HepG2 (cell line): Measurements from ENCODE around the gene AUP1. TPM values are rescaled to one million over a fixed set of nuclear protein-coding genes. Genes with fewer than 3 reads are reported as not detected.

Source experiments
- AFF4 ChIP-seq: sonication (generic); formaldehyde crosslinking; IDR thresholded peaks from 2 replicates; pipeline ENCODE4 v1.4.0; 2020; ENCODE audit warnings: missing genetic modification reagents
- CENPT ChIP-seq: sonication (generic); formaldehyde crosslinking; IDR thresholded peaks from 2 replicates; pipeline ENCODE4 v1.8.0; 2022; ENCODE audit warnings: low read depth, mild to moderate bottlenecking, moderate library complexity, missing genetic modification reagents
- CHCHD3 ChIP-seq: sonication (generic); formaldehyde crosslinking; IDR thresholded peaks from 2 replicates; pipeline ENCODE4 v1.8.0; 2022; ENCODE audit warnings: mild to moderate bottlenecking, missing genetic modification reagents, moderate library complexity
- FOXJ3 ChIP-seq: sonication (generic); formaldehyde crosslinking; IDR thresholded peaks from 2 replicates; pipeline ENCODE4 v1.4.0; 2020; ENCODE audit warnings: missing genetic modification reagents, mild to moderate bottlenecking, borderline replicate concordance
- GFI1 ChIP-seq: sonication (generic); formaldehyde crosslinking; IDR thresholded peaks from 2 replicates; pipeline ENCODE4 v1.5.0; 2020; ENCODE audit warnings: missing genetic modification reagents, mild to moderate bottlenecking, borderline replicate concordance
- GLI4 ChIP-seq: sonication (generic); formaldehyde crosslinking; IDR thresholded peaks from 2 replicates; pipeline ENCODE4 v1.5.1; 2020; ENCODE audit warnings: missing genetic modification reagents, mild to moderate bottlenecking, moderate library complexity, borderline replicate concordance
- HMGA1 ChIP-seq: sonication (generic); formaldehyde crosslinking; conservative IDR thresholded peaks from 2 replicates; pipeline ENCODE4 v1.4.0; 2020; ENCODE audit warnings: missing genetic modification reagents
- HNRNPUL1 ChIP-seq: fragments of 200-400 bp; formaldehyde crosslinking; IDR thresholded peaks from 2 replicates; pipeline ENCODE4 v1.6.1; 2017; ENCODE audit warnings: low read depth, mild to moderate bottlenecking, low read length, moderate library complexity
- MLLT10 ChIP-seq: sonication (generic); formaldehyde crosslinking; IDR thresholded peaks from 2 replicates; pipeline ENCODE4 v1.4.0; 2020; ENCODE audit warnings: missing genetic modification reagents
- MTF2 ChIP-seq: sonication (generic); formaldehyde crosslinking; IDR thresholded peaks from 2 replicates; pipeline ENCODE4 v1.5.0; 2020; ENCODE audit warnings: missing genetic modification reagents, borderline replicate concordance
- POGK ChIP-seq: sonication (generic); formaldehyde crosslinking; conservative IDR thresholded peaks from 2 replicates; pipeline ENCODE4 v1.8.0; 2022; ENCODE audit warnings: mild to moderate bottlenecking, moderate library complexity, missing genetic modification reagents
- SNAPC2 ChIP-seq: sonication (generic); formaldehyde crosslinking; IDR thresholded peaks from 2 replicates; pipeline ENCODE4 v1.8.1; 2022; ENCODE audit warnings: mild to moderate bottlenecking, missing genetic modification reagents
- XRCC5 ChIP-seq: fragments of 200-400 bp; formaldehyde crosslinking; optimal IDR thresholded peaks from 2 replicates; pipeline ENCODE3; 2017; ENCODE audit warnings: mild to moderate bottlenecking, low read length
- ZMYM4 ChIP-seq: sonication (generic); formaldehyde crosslinking; IDR thresholded peaks from 2 replicates; pipeline ENCODE4 v1.8.1; 2023; ENCODE audit warnings: mild to moderate bottlenecking, missing genetic modification reagents
- ZNF317 ChIP-seq: sonication (generic); formaldehyde crosslinking; IDR thresholded peaks from 2 replicates; pipeline ENCODE4 v1.5.0; 2020; ENCODE audit warnings: mild to moderate bottlenecking, missing genetic modification reagents
- ZNF329 ChIP-seq: sonication (generic); formaldehyde crosslinking; IDR thresholded peaks from 2 replicates; pipeline ENCODE4 v1.9.0; 2021; ENCODE audit warnings: low read depth, mild to moderate bottlenecking, missing genetic modification reagents
- ZNF335 ChIP-seq: sonication (generic); formaldehyde crosslinking; IDR thresholded peaks from 2 replicates; pipeline ENCODE4 v1.4.0; 2020; ENCODE audit warnings: missing genetic modification reagents
- ZNF44 ChIP-seq: sonication (generic); formaldehyde crosslinking; IDR thresholded peaks from 2 replicates; pipeline ENCODE4 v1.5.1; 2020; ENCODE audit warnings: mild to moderate bottlenecking, missing genetic modification reagents
- ZNF468 ChIP-seq: sonication (generic); formaldehyde crosslinking; IDR thresholded peaks from 2 replicates; pipeline ENCODE4 v1.8.0; 2022; ENCODE audit warnings: mild to moderate bottlenecking, moderate library complexity, missing genetic modification reagents
- ZNF652 ChIP-seq: IDR thresholded peaks from 2 replicates; pipeline ENCODE4 v1.6.1; 2016; ENCODE audit warnings: low read depth, borderline replicate concordance
- polyA plus RNA-seq, 8 experiments: library from polyadenylated mRNA; depleted of rRNA in 3 of 8; stranded (reverse) in 7 of 8; unstranded in 1 of 8; fragments of >200 nt; fragmentation: Illumina TruSeq in 4 of 8; extraction: Trizol in 4 of 8; gene quantifications; 2 replicates each; pipeline versions ENCODE4 v1.2.1 to v1.2.3, GENCODE V29; 2011 to 2016; ENCODE audit warnings: low read depth in 4 of 8, missing spikeins in 1 of 8, mixed read lengths in 1 of 8; ENCODE audit not compliant: insufficient read depth in 1 of 8
- total RNA-seq, 5 experiments: library from RNA; depleted of rRNA; stranded (reverse); fragments of >200 nt; fragmentation: Illumina TruSeq; extraction: Trizol; gene quantifications; 2 replicates each; pipeline ENCODE4 v1.2.3, GENCODE V29; 2016; ENCODE audit warnings: low read depth in 1 of 5
- TF ChIP-seq, protein P1 (sequence below): IDR thresholded peaks from 2 replicates; pipeline ENCODE4 v1.6.1; 2016; ENCODE audit warnings: low read depth

AUP1 gene
- total and polyA plus RNA-seq, 2 of the 13 experiments (the other 11 are each of a cell fraction or from before 2014, with no cell fraction given): 174 to 267 TPM

GRCh38 chr2:74503506-74504475 is 25.7 kb downstream of the AUP1 start (continued):
- TF ChIP-seq AFF4 (CRISPR knock-in tag) (no peak), FOXJ3 (no peak; the same call in 1 of the 2 replicates), ZNF335 (no peak), HNRNPUL1 (no peak), ZNF468 (no peak), ZMYM4 (CRISPR knock-in tag) (no peak), CHCHD3 (peak; percentile 8; the same call in 1 of the 2 replicates), ZNF652 (CRISPR knock-in tag) (no peak), GFI1 (CRISPR knock-in tag) (no peak), ZNF317 (CRISPR knock-in tag) (no peak), MLLT10 (CRISPR knock-in tag) (0 out of 2 replicates have a peak, but pooled peaks have one; percentile 9), ZNF44 (CRISPR knock-in tag) (no peak), SNAPC2 (CRISPR knock-in tag) (no peak), MTF2 (no peak), CENPT (CRISPR knock-in tag) (no peak), XRCC5 (peak; percentile 32), HMGA1 (CRISPR knock-in tag) (no peak), GLI4 (CRISPR knock-in tag) (no peak), ZNF329 (CRISPR knock-in tag) (no peak), POGK (CRISPR knock-in tag) (no peak)
- TF ChIP-seq, protein P1, sequence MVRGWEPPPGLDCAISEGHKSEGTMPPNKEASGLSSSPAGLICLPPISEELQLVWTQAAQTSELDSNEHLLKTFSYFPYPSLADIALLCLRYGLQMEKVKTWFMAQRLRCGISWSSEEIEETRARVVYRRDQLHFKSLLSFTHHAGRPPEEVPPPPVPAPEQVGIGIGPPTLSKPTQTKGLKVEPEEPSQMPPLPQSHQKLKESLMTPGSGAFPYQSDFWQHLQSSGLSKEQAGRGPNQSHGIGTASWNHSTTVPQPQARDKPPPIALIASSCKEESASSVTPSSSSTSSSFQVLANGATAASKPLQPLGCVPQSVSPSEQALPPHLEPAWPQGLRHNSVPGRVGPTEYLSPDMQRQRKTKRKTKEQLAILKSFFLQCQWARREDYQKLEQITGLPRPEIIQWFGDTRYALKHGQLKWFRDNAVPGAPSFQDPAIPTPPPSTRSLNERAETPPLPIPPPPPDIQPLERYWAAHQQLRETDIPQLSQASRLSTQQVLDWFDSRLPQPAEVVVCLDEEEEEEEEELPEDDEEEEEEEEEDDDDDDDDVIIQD (CRISPR knock-in tag): no peak
